ENCODE measurements around the gene MXRA8. TPM values are rescaled to one million over a fixed set of nuclear protein-coding genes. Genes with fewer than 3 reads are reported as not detected.

The MXRA8 gene
- total and polyA plus RNA-seq, 9 of the 15 experiments (the other 6 are each of a cell fraction or from before 2014, with no cell fraction given), result 0.66 to 11.3 (median 6.3) TPM

- no peak for TF ChIP-seq NR0B1 (IDR thresholded peaks at IDR 0.05; ENCODE audit: partially characterized antibody)
- TF ChIP-seq ZFP36 (IDR thresholded peaks at IDR 0.05; ENCODE audit: low read depth, low read length, partially characterized antibody), result peak; percentile 66
- no peak for TF ChIP-seq THRA (IDR thresholded peaks at IDR 0.05)
- 0 out of 2 replicates have a peak, but pooled peaks have one; percentile 23 for TF ChIP-seq ZNF165 (CRISPR knock-in tag; IDR thresholded peaks at IDR 0.05; ENCODE audit: borderline replicate concordance)
- TF ChIP-seq CEBPG (CRISPR knock-in tag; IDR thresholded peaks at IDR 0.05), result 0 out of 2 replicates have a peak, but pooled peaks have one; percentile 26
- no peak for TF ChIP-seq CEBPG (tag; conservative IDR thresholded peaks at IDR 0.05 in 1 of 2, IDR thresholded peaks at IDR 0.05 in 1 of 2)
- TF ChIP-seq ZNF431 (CRISPR knock-in tag; IDR thresholded peaks at IDR 0.05), result no peak
- no peak for TF ChIP-seq SIN3A (IDR thresholded peaks at IDR 0.05; ENCODE audit: borderline replicate concordance in 2 of 2, control insufficient read depth in 1 of 2, low read depth in 2 of 2, low read length in 2 of 2)
- TF ChIP-seq ASH1L (IDR thresholded peaks at IDR 0.05; ENCODE audit: borderline replicate concordance, low read depth, partially characterized antibody), result no peak
- TF ChIP-seq MLX (CRISPR knock-in tag; conservative IDR thresholded peaks at IDR 0.05), result 0 out of 4 replicates have a peak, but pooled peaks of 1 of the 2 experiments have one; percentile 20
- TF ChIP-seq NRF1 (conservative IDR thresholded peaks at IDR 0.05 in 1 of 2, IDR thresholded peaks at IDR 0.05 in 1 of 2), result peak in 1 of 2 experiments; percentile 41; a peak in 1 of 4 replicates
- no peak for TF ChIP-seq RERE (CRISPR knock-in tag; IDR thresholded peaks at IDR 0.05; ENCODE audit: borderline replicate concordance)
Observed at GRCh38 chr1:1306070-1306660, 52.2 kb downstream of the MXRA8 start (continued).
